ENCODE measurements around the gene TMC5. TPM values are rescaled to one million over a fixed set of nuclear protein-coding genes. Genes with fewer than 3 reads are reported as not detected.

The TMC5 gene
- total RNA-seq, 1 donor from 2014 or later, result 0.33 TPM

DNA sequence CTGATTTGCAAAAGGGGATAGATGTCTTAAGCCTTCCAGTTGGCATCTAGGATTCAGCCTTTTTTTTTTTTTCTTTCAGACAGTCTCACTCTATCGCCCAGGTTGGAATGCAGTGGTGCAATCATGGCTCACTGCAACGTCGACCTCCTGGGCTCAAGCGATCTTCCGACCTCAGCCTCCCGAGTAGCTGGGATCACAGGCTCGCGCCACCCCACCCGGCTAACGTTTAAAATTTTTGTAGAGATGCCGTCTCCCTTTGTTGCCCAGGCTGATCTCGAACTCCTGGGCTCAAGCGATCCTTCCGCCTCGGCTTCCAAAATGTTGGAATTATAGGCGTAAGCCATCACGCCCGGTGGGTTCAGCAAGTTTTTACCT, 105.5 kb downstream of the TMC5 start:
- H3K4me3 ChIP-seq (ENCODE audit: low read depth, low read length), result no peak overlapping the region
- DNase-seq (ENCODE audit: low read depth), result no peak
- TF ChIP-seq, protein P1, sequence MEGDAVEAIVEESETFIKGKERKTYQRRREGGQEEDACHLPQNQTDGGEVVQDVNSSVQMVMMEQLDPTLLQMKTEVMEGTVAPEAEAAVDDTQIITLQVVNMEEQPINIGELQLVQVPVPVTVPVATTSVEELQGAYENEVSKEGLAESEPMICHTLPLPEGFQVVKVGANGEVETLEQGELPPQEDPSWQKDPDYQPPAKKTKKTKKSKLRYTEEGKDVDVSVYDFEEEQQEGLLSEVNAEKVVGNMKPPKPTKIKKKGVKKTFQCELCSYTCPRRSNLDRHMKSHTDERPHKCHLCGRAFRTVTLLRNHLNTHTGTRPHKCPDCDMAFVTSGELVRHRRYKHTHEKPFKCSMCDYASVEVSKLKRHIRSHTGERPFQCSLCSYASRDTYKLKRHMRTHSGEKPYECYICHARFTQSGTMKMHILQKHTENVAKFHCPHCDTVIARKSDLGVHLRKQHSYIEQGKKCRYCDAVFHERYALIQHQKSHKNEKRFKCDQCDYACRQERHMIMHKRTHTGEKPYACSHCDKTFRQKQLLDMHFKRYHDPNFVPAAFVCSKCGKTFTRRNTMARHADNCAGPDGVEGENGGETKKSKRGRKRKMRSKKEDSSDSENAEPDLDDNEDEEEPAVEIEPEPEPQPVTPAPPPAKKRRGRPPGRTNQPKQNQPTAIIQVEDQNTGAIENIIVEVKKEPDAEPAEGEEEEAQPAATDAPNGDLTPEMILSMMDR (IDR thresholded peaks at IDR 0.05; ENCODE audit: insufficient read depth, low read length, poor library complexity, severe bottlenecking), result no peak
- H3K36me3 ChIP-seq (ENCODE audit: control insufficient read depth, insufficient read depth, low read length), result no peaks in the 10 kb centered on the region
- no peaks in the 10 kb centered on the region for H3K27me3 ChIP-seq (ENCODE audit: control insufficient read depth, insufficient read depth, low read length)

DNA sequence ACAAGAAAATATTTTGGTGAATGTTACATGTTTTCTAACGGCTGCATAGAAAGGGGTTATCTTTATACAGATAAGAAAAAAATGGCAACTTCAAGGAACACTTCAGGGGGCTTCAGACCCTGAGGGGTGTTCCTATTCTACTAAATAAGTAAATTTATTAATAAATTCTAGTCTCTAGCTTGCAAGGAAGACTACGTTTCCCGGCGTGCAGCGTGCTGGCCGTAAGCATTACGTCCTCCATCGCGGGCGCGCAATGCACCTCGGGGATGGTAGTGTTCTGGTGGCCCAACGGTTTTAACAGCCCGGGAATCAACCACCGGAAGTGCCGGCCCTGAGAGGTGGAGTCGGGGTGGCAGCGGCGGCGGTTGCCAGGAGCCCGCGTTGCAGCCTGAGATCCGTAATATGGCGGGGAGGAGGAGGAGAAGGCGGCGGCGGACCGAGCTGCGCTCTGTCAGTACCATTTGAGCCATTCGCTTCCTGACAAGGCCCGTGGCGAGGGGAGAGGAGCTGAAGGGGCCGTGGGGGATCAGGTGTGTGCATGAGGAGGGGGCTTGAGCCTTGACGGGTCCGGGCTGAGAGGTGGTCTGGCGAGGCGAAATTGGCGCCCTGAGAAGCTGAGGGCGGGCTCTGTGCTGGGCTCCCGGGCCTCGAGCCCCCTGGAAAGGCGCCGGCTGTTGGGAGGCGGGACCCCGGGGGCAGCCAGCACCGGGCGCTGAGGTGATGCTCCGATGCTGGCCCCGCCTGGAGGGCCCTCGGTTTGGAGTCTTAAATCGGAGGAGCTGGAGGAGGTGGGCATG, 106.1 kb downstream of the TMC5 start, which contains the start of gene CCP110:
CCP110 (plus strand) TSS at position 384 of the 797 bp plus-strand sequence. CDS start 3,940 bp downstream, outside the sequence.
- Histone ChIP-seq H3K4me3 (ENCODE audit: low read depth, low read length) (peak within 1 kb of the TSS; percentile 99), H3K36me3 (ENCODE audit: control insufficient read depth, insufficient read depth, low read length) (no peaks in the 10 kb centered on the region), H3K27me3 (ENCODE audit: control insufficient read depth, insufficient read depth, low read length) (no peaks in the 10 kb centered on the region)
- TF ChIP-seq, protein P1 (IDR thresholded peaks at IDR 0.05; ENCODE audit: insufficient read depth, low read length, poor library complexity, severe bottlenecking), result no peak
- peak; percentile 81 for DNase-seq (ENCODE audit: low read depth)

DNA sequence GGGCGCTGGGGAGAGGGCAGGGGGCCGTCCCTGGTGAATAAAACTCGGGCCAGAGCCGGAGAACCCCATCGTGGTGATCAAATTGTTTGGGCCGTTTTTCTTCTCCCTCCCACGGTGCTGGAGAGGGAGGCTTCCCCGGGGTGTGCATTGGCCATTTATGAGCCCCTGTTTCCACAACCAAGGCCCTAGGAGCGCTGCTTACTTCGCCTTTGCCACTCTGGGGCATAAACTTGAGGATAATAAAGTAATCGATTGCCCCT, 106.6 kb downstream of the TMC5 start:
- no peaks in the 10 kb centered on the region for H3K27me3 ChIP-seq (ENCODE audit: control insufficient read depth, insufficient read depth, low read length)
- H3K4me3 ChIP-seq (ENCODE audit: low read depth, low read length), result peak overlapping the region; percentile 99
- DNase-seq (ENCODE audit: low read depth), result no peak
- TF ChIP-seq, protein P1 (IDR thresholded peaks at IDR 0.05; ENCODE audit: insufficient read depth, low read length, poor library complexity, severe bottlenecking), result no peak
- no peaks in the 10 kb centered on the region for H3K36me3 ChIP-seq (ENCODE audit: control insufficient read depth, insufficient read depth, low read length)

DNA sequence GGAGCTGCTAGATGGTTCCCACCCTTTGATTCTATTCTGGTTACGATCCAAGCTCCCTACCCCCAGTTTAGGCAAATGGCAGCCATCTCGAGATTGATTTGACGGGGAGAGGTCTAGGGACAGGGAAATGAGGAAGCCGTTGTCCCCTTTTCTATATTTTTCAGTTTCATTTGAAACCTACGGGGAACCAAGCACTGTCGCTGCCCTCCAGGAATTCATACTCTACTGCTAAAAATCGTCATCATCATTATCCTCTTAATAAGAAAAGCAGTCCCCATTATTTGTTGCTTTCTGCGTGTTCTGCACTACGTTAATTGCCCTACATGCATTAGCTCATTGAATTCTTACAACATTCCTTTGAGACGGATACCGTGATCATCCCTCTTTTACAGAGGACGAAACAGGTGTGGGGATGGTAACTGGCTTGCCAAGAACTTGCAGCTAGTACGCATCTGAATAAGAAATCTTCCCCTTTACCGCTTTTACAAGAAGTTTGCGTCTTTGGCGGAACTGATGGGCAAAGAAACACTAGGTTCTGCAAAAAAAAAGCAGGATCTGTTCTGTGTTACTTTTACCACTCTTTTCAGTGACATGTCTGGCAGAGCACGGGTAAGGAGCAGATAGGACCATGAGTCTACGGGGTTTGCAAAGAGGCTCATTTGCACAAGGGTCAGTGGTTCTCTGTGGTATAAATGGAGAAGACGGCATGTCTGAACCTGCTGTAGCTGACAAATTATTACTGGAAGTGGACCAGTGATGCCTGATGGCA, 107.1 kb downstream of the TMC5 start:
- TF ChIP-seq, protein P1 (IDR thresholded peaks at IDR 0.05; ENCODE audit: insufficient read depth, low read length, poor library complexity, severe bottlenecking), result no peak
- no peaks in the 10 kb centered on the region for H3K27me3 ChIP-seq (ENCODE audit: control insufficient read depth, insufficient read depth, low read length)
- peak overlapping the region; percentile 99 for H3K4me3 ChIP-seq (ENCODE audit: low read depth, low read length)
- no peak for DNase-seq (ENCODE audit: low read depth)
- H3K36me3 ChIP-seq (ENCODE audit: control insufficient read depth, insufficient read depth, low read length), result no peaks in the 10 kb centered on the region

DNA sequence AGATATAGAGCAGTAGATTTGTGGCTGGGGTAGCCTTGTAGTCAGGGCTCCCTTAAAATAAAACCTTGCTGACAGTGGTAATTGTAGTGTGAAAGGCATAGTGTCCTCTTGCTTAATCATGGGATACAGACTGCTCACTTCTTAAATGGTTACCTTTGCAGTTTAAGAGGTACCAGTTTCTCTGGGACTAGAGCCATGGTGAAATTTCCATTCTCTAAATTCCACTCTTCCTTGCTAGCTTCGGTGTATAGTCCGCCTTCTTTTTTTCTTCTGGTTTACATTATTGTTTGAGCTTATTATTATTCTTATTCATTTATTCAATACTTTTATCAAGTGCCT, 107.7 kb downstream of the TMC5 start:
- TF ChIP-seq, protein P1 (IDR thresholded peaks at IDR 0.05; ENCODE audit: insufficient read depth, low read length, poor library complexity, severe bottlenecking), result no peak
- no peaks in the 10 kb centered on the region for H3K27me3 ChIP-seq (ENCODE audit: control insufficient read depth, insufficient read depth, low read length)
- no peak for DNase-seq (ENCODE audit: low read depth)
- H3K4me3 ChIP-seq (ENCODE audit: low read depth, low read length), result peak overlapping the region; percentile 99
- no peaks in the 10 kb centered on the region for H3K36me3 ChIP-seq (ENCODE audit: control insufficient read depth, insufficient read depth, low read length)

Data from kidney epithelial cell (primary cell).